ENCODE results near the gene LRMDA. TPM values are rescaled to one million over a fixed set of nuclear protein-coding genes. Genes with fewer than 3 reads are reported as not detected.

LRMDA gene
- total and polyA plus RNA-seq, 2 of the 13 experiments (the other 11 are each of a cell fraction or from before 2014, with no cell fraction given), result 13.4 to 22.0 TPM

DNA sequence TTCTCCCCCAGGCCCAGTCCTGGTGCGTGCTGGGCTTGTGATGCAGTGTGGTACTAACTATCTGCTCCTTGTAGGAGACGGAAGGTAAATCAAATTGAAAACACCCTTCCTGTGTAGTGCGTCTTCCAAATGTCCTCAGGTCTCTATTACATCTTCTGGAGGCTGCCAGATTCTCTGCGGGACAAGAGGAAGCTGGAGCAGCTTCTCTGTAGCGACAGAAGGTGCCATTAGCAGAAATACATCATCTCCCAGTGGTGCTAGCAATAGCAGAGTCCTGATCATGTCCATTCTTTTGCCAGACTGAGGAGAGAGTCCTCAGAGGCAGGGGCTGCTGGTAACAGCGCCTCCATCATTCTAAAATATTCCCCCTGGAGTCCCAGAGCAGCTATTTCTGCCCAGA is 675.2 kb downstream of the LRMDA start (continued):
- TF ChIP-seq ELF1 (CRISPR knock-in tag; IDR thresholded peaks at IDR 0.05) (no peak), ZFP37 (CRISPR knock-in tag; IDR thresholded peaks at IDR 0.05; ENCODE audit: borderline replicate concordance) (no peak), THYN1 (CRISPR knock-in tag; IDR thresholded peaks at IDR 0.05; ENCODE audit: borderline replicate concordance, low read depth) (no peak), ZNF44 (CRISPR knock-in tag; IDR thresholded peaks at IDR 0.05) (no peak), CC2D1A (CRISPR knock-in tag; IDR thresholded peaks at IDR 0.05) (no peak)
- TF ChIP-seq, protein P1, sequence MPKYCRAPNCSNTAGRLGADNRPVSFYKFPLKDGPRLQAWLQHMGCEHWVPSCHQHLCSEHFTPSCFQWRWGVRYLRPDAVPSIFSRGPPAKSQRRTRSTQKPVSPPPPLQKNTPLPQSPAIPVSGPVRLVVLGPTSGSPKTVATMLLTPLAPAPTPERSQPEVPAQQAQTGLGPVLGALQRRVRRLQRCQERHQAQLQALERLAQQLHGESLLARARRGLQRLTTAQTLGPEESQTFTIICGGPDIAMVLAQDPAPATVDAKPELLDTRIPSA (CRISPR knock-in tag; IDR thresholded peaks at IDR 0.05; ENCODE audit: borderline replicate concordance), result no peak
- TF ChIP-seq, protein P2, sequence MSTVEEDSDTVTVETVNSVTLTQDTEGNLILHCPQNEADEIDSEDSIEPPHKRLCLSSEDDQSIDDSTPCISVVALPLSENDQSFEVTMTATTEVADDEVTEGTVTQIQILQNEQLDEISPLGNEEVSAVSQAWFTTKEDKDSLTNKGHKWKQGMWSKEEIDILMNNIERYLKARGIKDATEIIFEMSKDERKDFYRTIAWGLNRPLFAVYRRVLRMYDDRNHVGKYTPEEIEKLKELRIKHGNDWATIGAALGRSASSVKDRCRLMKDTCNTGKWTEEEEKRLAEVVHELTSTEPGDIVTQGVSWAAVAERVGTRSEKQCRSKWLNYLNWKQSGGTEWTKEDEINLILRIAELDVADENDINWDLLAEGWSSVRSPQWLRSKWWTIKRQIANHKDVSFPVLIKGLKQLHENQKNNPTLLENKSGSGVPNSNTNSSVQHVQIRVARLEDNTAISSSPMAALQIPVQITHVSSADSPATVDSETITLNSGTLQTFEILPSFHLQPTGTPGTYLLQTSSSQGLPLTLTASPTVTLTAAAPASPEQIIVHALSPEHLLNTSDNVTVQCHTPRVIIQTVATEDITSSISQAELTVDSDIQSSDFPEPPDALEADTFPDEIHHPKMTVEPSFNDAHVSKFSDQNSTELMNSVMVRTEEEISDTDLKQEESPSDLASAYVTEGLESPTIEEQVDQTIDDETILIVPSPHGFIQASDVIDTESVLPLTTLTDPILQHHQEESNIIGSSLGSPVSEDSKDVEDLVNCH (CRISPR knock-in tag; IDR thresholded peaks at IDR 0.05), result no peak
- TF ChIP-seq, protein P3, sequence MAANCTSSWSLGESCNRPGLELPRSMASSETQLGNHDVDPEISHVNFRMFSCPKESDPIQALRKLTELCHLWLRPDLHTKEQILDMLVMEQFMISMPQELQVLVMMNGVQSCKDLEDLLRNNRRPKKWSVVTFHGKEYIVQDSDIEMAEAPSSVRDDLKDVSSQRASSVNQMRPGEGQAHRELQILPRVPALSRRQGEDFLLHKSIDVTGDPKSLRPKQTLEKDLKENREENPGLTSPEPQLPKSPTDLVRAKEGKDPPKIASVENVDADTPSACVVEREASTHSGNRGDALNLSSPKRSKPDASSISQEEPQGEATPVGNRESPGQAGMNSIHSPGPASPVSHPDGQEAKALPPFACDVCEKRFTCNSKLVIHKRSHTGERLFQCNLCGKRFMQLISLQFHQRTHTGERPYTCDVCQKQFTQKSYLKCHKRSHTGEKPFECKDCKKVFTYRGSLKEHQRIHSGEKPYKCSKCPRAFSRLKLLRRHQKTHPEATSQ (CRISPR knock-in tag; IDR thresholded peaks at IDR 0.05; ENCODE audit: borderline replicate concordance), result no peak

Measured in HepG2 (cell line).